HTR-8/SVneo (cell line): Measurements from ENCODE around the gene SHC4.

Experiments
- DNase-seq: peaks from one replicate; pipeline ENCODE4 v3.0.0; 2011; ENCODE audit warnings: low spot score, mixed read lengths; ENCODE audit not compliant: insufficient read length
- FAIRE-seq: peaks from 2 replicates; lab custom pipeline; 2011; peaks lifted over from hg19 to GRCh38; lab: Jason Lieb, UNC

The SHC4 gene

DNA sequence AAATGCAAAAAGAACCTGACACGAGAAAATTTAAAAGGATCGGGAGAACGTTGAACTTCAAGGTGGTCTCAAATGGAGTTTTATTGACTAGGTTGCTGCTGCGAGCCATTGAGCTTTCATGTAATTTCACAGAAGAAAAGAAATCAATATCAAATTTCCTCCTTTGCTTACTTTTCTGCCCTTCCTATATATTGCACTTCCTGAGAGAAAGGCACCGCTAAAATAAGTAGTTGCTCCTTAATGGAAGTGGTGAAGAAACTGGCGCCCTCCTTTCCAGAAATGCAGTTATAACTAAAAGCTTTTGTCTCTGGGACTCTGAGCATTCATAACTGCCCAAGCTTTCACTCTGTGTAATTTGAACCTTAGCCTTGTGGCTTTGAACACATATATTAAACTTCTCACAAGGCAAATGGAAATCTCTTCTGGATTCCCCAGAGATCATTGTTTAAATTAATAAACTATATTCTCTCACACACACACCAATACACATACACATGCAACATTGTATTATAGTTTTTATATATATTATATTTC is 72.4 kb downstream of the SHC4 start:
- DNase-seq (no peak), FAIRE-seq (no peak)

DNA sequence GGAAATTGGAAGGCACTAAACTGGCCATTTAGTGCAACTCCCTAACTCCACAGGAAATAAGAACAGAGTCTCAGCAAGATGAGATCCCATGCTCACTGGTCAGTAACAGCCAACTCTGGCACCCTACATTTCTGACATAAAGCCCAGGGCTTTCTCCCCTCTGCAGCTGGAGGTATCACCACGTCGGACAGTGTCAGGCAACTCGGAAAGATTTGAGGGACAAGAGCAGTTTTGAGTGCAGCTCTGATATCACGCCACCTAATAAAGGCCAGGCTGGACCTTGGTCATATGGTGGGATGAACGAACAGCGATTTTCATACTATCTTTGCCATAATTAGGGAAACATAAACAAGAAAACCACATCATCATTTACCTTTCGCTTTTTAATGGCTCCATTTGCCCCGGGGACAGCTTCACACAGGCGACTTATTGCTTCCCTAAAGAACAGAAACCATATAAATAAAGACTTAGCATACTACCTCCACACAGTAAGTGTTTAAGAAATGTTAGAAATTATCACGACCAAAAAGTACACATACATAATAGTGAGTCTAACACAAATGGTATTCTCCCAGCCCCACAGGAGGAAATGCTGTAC is 73.2 kb downstream of the SHC4 start:
- FAIRE-seq = no peak
- DNase-seq = no peak

GRCh38 chr15:48889925-48890324 is 73.8 kb downstream of the SHC4 start:
- FAIRE-seq = no peak
- no peak for DNase-seq

- FAIRE-seq = no peak
- DNase-seq = no peak
These were observed 74.9 kb downstream of the SHC4 start for GRCh38 chr15:48888836-48889235.

DNA sequence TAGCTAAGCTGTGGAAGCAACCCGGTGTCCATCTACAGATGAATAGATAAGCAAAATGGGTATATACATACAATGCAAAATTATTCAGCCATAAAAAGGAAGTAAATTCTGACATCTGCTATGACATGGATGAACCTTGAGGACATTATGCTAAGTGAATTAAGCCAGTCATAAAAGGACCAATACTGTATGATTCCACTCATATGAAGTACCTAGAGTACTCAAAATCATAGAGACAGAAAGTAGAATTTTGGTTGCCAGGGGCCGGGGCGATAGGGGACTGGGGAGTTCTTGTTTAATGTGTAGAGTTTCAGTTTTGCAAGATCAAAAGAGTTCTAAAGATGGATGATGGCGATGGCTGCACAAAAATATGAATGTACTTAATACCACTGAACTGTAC is 75.5 kb downstream of the SHC4 start:
- no peak for DNase-seq
- no peak for FAIRE-seq

GRCh38 chr15:48887144-48887543 is 76.6 kb downstream of the SHC4 start:
- no peak for DNase-seq
- no peak for FAIRE-seq

GRCh38 chr15:48883699-48884098 is 80.0 kb downstream of the SHC4 start:
- FAIRE-seq = no peak
- DNase-seq = no peak

- no peak for DNase-seq
- FAIRE-seq = no peak
These were observed 83.6 kb downstream of the SHC4 start for GRCh38 chr15:48880070-48880634.

DNA sequence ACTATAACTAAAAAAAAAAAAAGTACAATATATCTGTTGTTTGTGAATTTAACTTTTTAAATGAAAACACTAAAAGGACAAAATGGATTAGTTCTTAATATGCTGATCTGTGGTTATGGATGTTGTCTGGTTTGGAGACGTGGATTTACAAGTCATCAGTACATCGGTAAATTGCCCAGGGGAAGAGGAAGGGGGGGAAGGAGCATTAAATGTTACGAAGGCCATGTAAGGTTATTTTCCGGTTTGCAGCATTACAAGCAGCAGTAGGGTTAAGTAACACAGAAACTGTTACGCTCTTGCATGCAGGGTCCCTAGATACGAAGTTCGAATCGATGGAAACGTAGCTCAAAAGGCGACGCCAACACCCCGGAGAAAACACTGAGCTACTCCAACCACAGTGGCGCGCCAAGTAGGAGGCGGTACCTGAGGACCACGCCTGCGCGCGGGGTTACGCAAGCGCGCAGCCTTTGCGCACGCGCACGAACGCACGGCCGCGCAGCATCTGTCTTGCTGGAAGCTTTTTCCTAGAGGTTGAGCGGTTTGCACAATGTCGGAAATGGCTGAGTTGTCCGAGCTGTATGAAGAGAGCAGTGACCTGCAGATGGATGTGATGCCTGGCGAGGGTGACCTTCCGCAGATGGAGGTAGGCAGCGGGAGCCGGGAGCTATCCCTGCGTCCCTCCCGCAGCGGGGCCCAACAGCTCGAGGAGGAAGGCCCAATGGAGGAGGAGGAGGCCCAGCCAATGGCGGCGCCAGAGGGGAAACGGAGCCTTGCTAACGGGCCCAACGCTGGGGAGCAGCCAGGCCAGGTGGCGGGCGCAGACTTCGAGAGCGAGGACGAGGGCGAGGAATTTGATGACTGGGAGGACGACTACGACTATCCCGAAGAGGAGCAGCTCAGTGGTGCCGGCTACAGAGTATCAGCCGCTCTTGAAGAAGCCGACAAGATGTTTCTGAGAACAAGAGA is 85.8 kb downstream of the SHC4 start, which contains the start of gene EID1:
EID1 (plus strand) TSS at position 505 of the 966 bp plus-strand sequence; CDS start at position 548, 43 bp downstream.
- DNase-seq (peak; percentile 85), FAIRE-seq (peak; percentile 89)

DNA sequence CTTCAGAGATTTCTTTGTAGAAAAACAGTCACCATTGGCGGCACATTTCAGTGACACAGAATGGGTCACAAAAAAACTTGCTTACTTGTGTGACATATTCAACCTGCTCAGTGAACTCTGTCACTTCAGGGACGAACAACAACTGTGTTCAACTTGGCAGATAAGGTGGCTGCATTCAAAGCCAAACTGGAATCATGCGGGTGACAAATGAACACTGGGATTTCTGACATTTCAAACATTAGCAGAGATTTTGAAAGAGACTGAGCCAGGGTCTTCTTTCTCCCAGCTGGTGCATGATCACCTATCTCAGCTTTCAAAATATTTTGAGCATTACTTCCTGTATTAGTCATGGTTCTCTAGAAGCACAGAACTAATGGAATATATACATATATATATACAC is 87.7 kb downstream of the SHC4 start:
- no peak for FAIRE-seq
- DNase-seq = no peak

DNA sequence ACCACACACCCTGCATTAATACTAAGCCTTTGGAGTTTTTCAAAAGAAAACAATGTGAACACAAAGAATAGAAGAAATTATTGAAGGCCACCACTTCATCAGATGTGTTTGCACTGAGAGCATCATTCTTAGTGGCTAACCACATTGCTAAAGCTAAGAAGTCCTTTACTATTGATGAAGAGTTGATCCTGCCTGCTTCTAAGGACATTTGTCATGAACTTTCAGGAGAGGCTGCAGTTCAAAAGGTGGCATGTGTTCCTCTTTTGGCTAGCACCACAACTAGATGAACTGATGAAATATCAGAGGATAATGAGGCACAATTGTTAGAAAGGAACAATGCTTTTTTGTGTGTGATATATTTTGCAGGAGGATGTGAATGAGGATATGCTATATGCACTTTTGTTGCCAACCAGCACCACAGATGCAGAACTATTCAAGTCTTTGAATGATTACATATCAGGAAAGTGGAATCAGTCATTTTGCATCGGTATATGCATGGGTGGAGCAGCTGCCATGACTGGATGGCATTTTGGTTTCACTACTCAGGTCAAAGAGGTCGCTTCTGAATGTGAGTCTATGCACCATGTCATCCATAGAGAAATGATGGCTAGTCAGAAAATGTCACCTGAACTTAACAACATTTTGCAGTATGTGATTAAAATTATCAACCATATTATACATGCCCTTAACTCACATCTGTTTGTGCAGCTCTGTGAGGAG is 88.3 kb downstream of the SHC4 start:
- FAIRE-seq (no peak), DNase-seq (no peak)

DNA sequence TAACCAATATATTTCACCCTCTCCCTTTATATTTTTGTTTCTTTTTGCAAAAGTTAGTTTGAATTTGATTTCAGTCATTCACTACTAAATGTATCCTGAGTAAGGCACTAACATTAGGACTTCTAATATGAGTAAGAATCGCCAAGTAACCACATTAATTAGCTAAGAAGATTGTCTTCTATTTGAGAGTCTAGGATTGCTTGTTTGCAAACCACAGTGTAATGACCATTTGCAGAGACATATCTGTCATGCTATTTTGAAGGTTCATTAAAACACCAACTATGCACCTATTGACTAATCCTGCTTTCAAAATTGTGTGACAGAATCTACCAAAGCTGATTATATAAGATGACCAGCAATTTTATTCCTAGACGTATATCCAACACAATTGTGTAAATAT is 91.1 kb downstream of the SHC4 start:
- DNase-seq = no peak
- FAIRE-seq = no peak

DNA sequence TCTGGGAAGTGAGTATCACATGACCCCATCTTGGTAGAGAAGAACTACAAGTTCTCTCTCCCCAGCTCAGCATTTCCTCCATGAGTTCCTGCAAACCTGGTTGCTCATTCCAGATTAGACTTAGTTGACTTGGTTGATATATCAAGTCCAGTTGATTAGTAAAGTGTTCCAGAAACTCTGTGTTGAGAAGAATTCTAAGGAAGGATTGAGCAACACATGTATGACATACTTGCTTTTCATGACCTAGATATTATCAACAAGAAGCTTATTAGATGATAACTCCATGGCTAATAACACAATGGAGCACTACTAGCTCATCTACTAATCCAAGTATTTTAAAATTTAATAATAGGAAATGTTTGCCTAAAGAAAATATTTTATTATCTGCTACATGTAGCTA is 92.2 kb downstream of the SHC4 start:
- DNase-seq (no peak), FAIRE-seq (no peak)

DNA sequence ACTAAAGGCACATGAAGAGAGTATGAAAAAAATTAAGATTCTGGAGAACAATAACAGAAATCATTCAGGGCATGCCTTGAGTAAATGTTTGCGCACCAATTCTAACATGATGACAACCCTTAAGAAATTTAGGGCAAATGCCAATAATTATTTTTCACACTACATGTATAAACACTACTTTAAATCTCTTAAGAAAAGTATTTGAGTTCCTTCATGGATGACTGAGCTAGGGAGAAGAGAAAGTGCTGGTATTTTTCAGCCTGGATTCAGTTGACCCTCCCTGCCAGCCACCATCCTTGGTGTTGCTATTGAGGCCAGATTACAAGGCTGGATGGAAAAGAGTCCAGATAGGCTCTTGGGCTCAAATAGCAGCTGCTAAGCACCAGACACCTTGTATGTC is 93.8 kb downstream of the SHC4 start:
- FAIRE-seq = no peak
- DNase-seq = no peak

- DNase-seq (peak; percentile 35), FAIRE-seq (no peak)
These were observed 95.2 kb downstream of the SHC4 start for GRCh38 chr15:48868536-48868935.

- no peak for FAIRE-seq
These were observed 95.7 kb downstream of the SHC4 start for GRCh38 chr15:48868023-48868422.

GRCh38 chr15:48866141-48866563 is 97.6 kb downstream of the SHC4 start:
- no peak for DNase-seq
- FAIRE-seq = no peak

More at GRCh38 chr15:48868023-48868422, 95.7 kb downstream of the SHC4 start:
- DNase-seq = no peak

GRCh38 chr15:48865370-48866079 is 98.2 kb downstream of the SHC4 start:
- no peak for DNase-seq
- no peak for FAIRE-seq

DNA sequence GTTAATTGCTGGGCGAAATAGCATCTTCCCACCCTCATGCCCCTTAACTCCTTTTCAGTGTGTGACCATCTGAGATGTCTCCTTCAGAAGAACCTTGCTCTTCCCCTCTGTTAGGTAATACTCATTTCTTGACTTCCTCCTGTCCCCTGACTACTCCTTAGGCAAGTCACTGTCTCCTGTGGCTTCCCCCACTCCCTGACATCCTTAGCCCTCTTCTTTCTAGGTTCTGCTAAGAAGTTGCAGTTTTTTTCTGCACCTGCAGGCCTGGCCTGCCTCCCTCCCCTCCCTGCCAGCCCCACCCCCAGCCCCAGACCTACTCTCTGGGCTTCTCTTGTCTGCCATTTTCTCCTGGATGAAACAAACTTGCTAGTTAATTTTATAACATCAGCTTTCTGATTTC is 101.0 kb downstream of the SHC4 start:
- no peak for FAIRE-seq
- DNase-seq = no peak
